GM15510 (cell line): ENCODE data around the gene BRME1.

Source experiments
- POLR2A ChIP-seq: IDR thresholded peaks from 3 replicates; pipeline ENCODE4 v1.6.1; 2011; ENCODE audit warnings: borderline replicate concordance; ENCODE audit not compliant: insufficient read length; ENCODE audit errors: extremely low read depth

BRME1 gene

DNA sequence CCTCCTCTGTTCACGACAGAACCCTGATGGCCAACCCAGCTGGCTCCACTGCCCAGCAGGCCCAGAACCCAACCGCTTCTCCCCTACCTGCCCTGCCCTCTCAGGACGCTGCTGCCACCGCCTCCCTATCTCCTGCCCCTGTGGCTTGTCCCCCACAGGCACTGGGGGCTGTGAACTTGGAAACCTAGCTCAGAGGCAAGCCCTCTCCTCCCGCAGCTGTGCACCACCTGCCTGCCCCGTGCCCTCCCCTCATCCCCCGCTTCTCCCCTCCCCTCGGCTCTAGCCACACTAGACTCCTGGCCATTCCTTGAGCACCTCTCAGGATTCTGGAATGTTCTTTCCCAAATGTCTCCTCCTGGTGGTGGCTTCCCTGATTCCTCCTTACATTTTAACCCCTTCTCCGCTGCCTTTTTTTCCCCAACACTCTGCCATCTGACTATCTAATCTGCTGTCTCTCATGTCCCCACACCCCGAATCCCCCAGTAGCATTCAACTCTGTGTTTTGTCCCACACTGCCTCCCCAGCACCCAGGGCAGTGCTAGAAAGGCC, 22.3 kb downstream of the BRME1 start:
- no peak for TF ChIP-seq POLR2A

DNA sequence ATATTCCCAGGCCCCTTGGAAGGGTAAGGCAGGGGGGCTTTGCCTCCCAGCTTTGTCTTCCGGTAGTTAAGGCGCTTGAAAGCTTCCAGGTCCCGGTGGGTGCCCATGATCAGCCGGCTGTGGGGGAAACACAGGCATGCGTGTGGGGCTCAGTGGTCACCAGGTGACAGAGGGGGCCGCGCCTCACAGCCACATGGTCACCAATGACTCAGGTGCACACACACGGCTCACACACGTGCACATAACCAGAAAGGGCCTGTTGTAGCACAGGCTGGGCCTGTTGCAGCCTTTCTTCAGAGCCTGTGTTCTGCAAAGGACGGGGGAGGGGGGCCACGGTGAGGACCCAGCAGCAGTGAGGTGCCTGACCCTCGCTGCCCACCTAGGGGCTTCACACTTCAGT, 23.1 kb downstream of the BRME1 start:
- TF ChIP-seq POLR2A = no peak

DNA sequence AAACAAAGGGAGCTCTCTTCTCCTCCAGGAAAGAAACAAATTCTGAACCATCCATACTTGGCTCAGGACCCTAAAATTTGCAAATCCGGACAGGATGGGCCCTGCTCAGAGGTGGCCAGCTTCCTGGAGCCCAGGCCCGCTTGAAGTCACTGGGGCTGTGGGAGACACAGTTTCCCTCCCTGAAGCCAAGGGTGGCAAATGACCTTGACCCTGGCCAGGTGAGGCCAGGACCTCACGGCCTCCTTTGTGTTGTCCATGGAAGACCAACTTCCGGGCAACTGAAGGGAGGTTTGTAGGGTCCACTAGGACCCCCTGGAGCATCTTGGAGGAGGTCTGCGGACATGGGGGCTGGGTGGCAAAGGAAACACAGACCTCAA, 23.5 kb downstream of the BRME1 start:
- TF ChIP-seq POLR2A = no peak

DNA sequence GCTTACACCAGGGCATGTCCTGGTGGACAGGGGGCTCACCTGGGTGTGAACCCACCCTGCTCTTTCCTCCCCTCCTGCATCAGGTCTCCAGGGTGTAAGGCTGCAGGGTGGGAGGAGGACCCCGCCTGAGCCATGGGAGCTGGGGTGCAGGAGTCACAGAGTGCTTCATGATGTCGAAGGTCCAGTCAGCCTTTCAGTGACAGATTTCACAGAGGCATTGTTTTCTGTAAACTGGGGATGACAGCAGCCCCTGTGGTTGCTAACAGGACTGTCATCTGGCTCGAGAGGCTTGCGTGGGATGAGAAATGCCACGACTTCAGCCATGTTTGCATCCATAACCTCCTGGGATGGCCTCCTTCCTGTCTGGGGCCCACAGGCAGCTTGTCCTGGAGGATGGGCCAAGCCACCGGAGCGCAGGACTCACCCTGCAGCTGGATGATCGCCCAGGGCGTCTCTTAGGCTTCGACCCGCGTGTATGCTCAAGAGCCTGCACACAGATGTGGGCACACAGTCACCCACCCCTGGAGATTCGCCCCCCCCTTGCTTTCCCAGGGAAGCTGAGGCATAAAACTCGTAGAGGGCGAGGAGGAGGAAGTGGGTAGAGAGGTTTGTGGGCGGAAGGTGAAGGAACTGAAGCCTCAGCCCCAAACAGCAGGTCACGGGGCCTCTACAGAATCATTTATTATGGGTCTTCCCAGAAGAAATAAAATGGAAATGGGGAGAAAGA, 24.1 kb downstream of the BRME1 start:
- no peak for TF ChIP-seq POLR2A

DNA sequence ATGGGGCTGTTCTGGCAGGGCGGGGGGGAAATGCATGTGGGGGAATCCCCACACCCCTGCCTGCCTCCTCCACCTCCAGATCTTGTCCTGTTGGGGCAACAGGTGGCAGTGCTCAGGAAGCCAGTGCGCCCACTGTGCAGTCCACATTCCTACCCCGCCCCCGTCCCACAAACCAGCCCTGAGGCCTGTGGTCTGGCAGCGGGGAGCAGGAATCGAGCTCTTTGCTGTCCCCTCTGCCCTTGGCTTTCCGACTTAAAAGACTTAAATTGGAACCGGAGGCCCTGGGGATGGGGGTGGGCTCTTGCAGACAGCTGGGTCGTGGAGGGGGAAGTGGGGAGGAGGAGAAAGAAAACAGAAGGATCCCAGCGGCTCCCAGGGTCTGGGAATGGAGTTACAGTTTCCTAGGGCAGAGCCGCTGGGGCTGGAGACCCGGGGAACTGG, 24.6 kb downstream of the BRME1 start:
- TF ChIP-seq POLR2A = no peak

DNA sequence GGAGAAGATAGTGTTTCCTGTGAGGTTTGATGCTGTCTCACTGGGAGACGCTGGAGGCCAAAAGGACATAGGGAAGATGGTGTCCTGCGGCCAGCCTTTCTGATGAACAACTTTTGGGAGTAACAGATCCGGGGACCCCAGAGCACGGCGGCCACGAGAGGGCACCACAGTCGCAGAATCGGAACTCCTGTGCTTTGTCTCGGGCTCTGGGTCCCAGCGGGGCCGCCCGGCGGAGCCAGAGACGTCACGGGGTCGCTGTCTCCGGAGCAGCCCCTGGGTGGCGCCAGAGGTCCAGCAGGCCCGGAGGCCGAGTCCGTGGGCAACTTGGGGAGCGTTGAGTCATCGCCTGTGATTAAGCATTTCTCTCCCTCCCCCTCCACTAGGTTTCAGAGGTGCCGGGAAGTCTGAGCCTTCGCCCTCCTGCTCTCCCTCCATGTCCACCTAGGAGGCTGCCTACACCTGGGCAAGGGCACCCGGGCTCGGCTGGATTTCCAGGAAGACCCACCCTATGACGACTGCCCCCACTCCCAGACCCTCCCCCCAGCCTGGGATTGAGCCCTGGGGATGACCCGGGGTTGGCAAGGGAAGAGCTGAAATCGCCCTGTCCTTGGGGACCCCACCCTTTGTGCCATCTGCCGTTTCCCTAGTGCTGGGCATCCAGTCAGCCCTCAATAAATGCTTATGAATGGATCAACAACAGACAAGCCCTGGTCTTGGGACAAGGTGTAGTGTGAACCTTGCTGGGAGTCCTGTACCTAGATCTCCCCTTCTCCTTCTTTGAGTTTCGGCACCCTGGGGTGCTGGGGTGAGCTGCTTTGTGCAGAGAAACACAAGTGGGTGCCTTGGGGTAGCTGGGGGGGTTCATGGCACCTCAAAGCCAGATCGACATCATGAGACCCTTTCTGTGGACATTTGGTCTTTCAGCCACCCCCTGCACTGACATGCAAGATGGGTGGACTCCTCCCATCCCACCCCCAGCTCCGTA, 25.6 kb downstream of the BRME1 start:
- TF ChIP-seq POLR2A = no peak

DNA sequence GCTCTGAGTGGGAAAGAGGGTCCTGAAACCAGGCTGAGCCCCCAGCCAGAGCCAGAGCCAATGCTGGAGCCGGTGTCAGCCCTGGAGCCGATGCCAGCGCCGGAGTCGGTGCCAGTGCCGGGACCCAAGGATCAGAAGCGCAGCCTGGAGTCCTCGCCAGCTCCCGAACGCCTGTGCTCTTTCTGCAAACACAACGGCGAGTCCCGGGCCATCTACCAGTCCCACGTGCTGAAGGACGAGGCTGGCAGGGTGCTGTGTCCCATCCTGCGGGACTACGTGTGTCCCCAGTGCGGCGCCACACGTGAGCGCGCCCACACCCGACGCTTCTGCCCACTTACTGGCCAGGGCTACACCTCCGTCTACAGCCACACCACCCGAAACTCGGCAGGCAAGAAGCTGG, 28.6 kb downstream of the BRME1 start:
- TF ChIP-seq POLR2A = no peak

DNA sequence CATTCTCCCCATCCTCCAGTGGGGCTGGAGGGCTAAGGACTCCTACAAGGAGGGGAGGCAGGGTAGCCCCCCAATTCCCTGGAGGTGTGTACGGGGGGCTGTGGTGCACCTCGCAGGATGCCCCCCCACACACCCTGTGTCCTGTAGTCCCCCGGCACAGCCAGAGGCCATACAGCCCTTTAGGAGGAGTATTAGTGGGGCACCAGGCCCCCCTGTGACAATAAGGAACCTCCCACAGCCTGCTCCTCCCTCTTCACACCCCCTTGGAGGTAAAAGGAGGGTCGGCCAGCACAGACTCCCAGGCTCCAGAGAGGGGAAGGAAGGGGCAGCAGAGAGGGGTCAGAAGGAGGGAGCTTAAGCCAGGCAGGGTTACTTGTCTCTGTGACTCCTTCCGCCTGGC, 29.1 kb downstream of the BRME1 start, which contains the start of gene NANOS3:
NANOS3 (plus strand) TSS at position 301 of the 400 bp plus-strand sequence. CDS start 115 bp downstream, outside the sequence.
- TF ChIP-seq POLR2A = no peak

DNA sequence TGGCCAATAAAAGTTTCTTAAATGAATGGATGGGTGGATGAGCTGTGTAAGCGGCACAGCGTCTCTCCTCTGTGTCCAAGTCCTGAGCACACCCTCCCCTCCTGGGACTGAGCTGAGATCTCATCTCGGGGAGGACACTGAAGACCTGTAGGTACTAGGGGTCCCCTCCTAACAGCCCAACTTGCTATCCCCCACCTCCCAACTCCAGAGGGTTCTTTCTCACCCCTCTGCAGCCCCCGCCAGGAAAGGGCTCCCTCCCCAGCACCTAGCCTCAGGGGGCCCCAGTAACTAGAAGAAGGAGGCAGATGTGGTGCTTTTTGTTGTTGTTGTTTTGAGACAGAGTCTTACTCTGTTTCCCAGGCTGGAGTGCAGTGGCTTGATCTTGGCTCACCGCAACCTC, 30.1 kb downstream of the BRME1 start:
- TF ChIP-seq POLR2A = no peak

DNA sequence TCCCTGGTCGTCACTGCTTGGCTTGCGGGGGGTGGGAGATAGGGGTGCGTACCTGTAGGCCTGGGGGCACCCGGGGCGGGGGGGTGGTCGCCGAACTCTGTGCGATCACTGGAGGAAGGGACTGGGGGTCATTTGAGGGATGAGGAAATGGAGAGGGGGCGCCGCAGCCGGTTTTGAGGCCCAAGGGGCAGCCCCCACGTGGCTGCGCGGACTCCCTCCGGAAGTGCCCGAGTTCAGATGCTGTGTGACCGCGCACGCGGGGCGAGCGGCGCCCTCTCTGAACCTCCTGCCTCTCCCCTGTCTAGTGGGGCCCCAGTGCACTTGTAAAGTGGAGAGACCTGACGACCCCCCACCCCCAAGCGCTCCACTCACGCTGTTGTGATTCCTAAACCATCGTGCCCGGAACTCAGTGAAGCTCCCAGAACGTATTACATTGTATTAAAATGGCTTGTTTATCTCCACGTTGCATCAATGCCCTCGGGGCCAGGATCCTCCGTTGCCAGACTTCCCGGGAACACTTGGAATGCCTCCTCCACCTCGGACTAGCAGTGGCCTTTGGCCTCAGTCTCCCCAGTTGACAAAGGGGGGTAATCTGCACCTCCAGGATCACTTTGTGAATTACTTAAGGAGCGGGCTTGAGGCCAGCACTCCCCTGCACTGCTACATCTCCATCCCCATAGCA, 31.9 kb downstream of the BRME1 start:
- no peak for TF ChIP-seq POLR2A

DNA sequence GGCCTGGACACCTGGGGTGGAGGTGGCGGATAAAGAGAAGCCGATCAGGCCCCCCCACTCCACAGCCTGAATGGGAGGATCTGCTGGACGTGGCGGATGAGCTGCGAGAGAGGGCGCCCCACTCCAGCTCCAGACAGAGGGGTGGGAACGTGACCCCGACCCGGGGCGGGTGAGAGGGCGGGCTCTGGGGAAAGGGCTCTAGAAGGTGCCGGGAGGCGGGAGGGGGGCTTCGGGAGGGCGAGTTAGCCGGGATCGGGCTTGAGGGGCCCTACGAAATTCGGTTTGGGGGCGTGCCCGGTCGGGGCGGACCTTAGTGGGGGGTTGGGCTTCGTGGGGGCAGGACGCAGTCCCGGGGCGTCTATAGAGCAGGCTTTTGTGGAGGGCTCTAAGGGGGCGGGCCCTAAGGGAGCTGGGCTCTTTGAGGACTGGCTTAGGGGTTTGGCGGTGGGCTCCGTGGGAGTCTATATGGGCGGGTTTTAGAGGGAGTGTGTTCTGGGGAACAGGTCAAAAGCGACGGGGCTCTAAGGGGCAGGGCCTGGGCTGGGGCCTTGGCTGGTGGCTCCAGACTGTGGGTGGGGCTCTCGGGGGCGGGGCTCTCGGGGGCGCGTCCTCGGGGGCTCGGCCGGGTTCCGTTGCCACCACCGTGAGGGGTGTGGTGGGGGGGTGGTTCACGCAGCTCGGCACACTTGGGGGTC, 33.1 kb downstream of the BRME1 start:
- no peak for TF ChIP-seq POLR2A

DNA sequence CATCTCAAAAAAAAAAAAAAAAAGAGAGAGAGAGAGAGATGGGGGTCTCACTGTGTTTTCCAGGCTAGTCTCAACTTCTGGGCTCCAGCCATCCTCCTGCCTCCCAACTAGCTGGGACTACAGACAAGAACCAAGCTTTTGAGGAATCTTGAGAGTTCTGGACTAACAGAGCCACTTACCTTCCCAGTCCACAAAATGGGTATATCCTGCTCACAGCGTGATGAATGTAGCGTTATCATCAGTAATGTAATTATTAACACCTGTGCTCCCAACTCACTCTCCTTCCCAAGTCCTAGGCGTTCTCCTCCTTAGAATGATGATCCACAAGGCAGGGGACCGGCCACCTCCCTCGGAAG, 33.6 kb downstream of the BRME1 start:
- TF ChIP-seq POLR2A = no peak

DNA sequence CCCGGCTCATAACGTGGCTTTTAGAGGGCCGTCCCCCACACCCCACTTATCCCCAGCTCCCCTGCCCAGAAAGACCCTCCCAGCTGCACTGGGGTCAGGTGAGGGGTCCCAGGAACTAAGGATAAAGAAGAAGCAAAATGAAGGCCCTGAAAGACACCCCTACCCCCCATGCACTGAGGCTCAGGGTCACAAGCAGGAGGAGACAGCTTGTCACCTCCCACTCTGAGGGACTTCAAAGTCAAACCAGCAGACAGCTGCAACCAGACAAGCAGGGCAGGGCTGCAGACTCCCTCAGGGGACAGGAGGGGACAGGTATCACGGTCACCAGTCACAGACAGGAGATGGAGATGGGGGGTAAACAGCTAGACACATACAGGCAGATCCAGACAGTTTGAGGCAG, 35.0 kb downstream of the BRME1 start:
- TF ChIP-seq POLR2A = no peak

DNA sequence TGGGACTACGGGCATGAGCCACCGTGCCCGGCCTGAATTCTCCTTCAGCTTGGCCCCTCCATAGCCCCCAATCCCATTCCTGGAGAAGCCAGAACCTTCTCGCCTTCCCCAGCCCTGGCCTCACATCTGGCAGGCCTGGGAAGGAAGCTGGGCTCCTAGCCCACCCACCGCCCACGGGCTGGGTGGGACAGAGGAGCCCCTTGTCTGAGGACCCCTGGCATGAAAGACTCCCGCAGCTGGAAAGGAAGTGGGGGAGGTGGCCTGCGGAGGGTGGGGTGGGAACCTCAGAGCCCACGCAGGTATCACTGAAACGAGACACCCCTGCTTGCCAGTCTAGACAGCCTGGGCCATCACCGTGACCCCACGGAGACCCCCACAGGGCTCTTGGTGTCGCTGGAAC, 36.6 kb downstream of the BRME1 start:
- no peak for TF ChIP-seq POLR2A
